M059J (cell line): ENCODE measurements around the gene TBPL2. TPM values are rescaled to one million over a fixed set of nuclear protein-coding genes. Genes with fewer than 3 reads are reported as not detected.
"Not testable (repeated sequence)": the region's sequence is repeated elsewhere in the genome, so short reads cannot be mapped to it uniquely, and the experiment has no call there.

ENCODE experiments used
- DNase-seq: peaks from one replicate; pipeline ENCODE4 v3.0.0-alpha.2; 2012; ENCODE audit warnings: low read depth
- total RNA-seq: library from RNA; depleted of rRNA; stranded (reverse); fragments of >200 nt; shearing (Covaris generic); gene quantifications from 2 replicates; pipeline ENCODE4 v1.2.3, GENCODE V29; 2014; rRNA removed

Gene TBPL2
- not detected in 2 replicates for total RNA-seq

DNA sequence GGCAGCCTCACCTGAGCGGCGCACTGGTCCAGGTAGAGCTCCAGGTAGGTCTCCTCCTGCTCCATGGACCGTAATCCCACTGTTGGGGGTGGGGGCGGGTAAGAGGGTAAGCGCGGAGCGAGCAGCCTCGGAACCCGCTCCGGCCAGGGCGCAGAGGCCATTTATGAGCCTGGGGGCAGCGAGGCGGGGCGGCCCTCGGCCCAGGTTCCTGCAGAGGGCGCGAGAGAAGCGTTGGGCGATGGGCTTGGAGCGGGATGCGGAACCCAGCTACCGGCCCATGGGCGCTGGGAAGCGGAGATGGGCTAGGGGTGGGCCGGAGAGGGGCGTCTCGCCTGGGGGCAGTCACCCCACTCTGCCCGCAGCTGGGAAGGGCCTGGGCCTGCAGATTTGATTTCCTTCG, at the start of gene TBPL2:
Gene TBPL2, minus strand, starts transcription at position 232 of the 400 bp plus-strand sequence. Its CDS starts 167 bp downstream, at position 65.
- no peak for DNase-seq

DNA sequence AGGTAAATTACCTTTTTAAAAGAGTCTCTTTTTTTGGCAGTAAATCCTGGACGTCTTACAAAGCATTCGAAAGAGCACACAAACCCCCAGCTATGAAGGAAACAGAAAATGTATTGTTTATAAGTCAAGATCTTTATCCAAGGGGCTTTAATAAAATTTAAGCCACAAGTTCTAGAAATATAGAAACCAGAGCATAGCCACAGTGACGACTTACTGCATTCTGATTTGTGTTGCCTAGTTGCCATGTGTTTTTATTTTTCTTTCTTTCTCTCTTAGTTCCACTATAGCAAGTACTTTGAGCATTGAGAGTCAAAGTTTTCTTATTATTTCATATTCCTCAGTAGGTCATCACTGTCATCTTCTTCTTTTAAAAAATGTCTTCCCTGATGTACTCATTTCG, 47.8 kb upstream of the TBPL2 start:
- peak; percentile 6 for DNase-seq

DNA sequence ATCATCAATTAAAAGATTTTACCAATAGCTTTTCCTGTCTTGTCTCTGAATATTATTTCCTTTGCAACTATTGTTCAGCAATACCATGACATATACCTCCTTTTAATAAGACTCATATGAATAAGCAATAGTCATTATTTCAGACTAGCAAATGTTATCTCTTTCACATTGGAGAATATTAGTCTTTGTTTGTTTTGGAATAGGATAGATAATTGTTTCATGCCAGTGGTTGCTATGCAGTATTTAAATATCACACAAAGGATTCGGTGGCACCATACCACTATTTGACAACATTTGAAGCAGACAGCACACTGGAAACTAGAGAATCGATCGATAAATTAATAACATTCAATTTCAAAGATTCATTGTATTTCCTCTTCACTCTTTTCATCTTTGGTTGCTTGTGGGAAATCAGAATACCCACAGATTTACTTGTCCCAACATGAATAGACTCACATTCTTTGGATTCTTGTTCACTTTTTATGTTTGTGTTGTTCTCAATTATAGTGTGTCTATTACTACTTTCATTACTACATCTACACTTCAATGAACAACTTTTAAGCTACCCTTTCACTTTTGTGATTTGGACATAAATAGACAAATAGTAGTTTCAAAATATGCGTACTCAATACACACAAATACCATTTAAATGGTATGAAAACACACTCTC, 42.7 kb upstream of the TBPL2 start:
- DNase-seq: no peak

DNA sequence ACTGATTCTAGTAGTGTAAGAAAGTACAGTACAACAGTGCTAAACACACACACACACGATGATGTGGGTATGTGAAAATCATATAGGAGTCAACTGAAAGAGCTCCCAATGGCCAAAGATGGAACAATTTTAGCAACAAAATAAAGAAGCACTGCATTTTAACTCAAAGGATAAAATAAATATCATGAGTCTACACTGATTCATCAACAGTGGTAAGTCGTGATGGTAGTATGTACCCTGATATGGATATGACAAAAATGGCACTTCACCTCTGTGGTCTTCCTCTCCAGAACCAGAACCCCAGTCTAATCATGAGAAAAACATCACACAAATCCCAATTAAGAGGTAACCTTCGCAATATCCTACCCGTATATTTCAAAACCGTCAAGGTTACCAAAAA, 41.4 kb upstream of the TBPL2 start:
- DNase-seq: no peak

DNA sequence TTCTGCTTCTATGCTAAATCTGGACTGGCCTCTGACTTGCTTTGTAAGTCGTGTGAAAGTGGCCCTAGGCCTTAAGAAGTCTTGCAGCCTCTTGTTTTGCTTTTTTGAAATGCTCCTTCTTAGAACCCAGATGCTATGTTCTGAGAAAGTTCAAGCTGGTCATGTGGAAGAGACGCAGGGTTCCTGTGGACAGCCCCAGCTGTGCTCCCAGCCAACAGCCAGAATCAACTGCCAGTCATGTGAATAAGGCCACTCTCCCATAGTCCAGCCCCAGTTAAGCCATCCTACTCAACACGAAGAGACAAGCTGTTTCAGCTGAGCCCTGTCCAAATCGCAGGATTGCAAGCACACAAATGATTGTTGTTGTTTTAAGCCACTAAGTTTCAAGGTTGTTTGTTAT, 37.3 kb upstream of the TBPL2 start:
- no peak for DNase-seq

DNA sequence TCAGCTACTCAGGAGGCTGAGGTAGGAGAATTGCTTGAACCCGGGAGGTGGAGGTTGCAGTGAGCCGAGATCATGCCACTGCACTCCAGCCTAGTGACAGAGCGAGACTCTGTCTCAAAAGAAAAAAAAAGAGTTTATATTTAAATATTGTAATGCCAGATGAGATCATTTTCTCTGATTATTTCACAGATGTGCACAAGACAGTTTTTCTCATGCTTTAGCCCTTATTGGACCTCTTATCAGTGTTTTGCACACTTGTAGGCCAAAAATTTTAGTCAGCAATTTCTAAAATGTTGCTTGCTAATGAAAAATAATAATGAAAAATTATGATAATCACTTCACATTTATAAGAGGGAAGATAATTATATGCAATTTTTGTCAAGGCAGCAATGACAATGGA, 36.0 kb upstream of the TBPL2 start:
- not testable (repeated sequence) for DNase-seq

DNA sequence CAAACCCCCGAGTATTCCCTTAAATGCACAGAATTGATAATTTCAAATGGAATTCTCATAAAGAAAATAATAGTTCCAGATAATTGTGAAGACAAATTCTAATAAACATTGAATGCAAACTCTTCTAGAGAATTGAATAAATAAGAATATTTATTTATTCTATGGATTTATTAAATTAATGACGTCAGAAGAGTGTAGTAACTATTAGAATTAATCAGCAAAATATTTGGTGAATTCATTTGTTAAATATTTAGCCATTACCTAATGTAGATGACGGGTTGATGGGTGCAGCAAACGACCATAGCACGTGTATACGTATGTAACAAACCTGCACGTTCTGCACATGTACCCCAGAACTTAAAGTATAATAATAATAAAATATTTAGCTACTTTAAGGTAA, 33.4 kb upstream of the TBPL2 start:
- DNase-seq: no peak

DNA sequence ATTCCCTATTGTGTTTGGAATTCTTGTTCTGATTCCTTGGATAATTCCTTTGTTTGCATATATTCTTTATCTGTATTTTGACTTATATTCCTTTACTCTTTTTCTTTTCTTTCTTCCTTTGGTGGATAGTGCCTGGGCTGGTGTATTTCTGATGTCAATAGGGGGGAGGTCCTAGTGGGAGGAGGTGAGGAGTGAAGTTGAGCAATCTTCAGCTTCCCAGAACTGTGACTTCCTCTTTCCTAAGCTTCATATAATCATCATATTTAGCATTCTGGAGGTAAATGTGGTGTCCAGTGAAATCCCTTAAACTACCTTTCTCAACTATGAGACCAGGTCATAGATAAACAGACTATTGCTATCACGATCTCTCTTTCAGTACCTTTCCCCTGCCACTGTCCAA, 29.6 kb upstream of the TBPL2 start:
- DNase-seq: no peak

DNA sequence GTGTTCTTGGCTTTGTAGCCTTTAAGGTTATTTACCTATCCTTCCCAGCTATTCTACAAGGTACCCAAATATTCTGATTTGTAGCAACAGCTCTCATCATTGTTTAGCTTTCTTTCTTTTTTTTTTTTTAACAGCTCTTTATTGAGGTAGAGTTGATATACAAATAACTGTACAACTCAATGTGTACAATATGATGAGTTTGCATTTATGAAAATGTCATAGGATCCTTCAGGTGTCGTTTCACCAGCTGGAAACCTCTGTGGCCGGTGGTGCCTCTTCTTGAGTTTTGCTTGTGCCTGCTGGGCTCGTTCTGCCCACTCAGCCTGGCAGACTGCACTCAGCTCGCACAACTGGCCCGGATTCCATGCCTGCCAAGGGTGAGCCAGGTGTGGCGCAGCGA, 26.9 kb upstream of the TBPL2 start:
- DNase-seq: no peak

DNA sequence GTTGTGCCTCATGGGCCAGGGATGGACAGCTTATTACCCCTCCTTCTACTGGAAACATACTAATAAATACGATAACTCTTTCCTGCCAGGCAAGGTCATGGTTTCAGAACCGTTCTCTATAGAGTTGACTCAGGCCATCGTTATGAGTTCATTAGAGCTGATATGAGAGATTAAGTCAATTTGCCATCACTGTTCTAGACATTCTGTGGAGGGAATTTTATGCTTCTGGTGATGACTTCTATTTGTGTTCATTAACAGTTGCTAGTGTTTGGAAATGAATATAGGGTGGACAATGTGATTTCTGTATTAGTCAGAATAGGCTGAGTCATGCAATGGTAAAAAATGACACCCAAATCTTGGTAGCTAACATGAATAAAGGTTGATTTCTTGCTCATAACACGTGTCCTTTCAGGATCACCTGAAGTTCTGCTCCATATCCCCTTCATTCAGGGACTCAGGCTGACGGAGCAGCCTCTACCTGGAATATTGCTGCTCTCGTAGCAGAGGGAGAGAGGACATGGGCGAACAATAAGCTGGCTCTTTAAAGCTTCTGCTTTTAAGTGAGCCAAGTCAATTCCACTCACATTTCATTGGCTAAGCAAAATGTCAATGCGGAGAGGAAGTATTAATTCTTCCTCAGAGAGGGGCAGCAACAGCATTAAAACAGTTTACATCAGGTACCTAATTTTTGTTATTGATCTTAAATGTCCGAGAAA, 18.5 kb upstream of the TBPL2 start:
- DNase-seq: peak; percentile 71

DNA sequence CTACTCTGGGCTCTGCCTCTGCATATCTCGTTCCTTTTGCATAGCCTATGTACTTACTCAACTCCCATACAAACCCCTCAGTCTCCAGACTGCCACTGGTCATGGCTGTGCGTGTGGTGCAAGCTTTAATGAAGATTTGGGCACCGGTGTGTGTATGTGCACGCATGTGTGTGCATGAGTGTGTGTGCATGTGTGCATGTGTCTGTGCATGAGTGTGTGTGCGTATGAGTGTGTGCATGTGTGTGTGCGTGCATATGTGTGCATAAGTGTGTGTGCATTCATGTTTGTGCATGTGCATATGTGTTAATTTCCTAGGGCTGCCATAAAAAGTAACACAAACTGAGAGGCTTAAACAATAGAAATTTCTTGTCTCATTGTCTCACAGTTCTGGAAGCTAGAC, 17.1 kb upstream of the TBPL2 start:
- no peak for DNase-seq

DNA sequence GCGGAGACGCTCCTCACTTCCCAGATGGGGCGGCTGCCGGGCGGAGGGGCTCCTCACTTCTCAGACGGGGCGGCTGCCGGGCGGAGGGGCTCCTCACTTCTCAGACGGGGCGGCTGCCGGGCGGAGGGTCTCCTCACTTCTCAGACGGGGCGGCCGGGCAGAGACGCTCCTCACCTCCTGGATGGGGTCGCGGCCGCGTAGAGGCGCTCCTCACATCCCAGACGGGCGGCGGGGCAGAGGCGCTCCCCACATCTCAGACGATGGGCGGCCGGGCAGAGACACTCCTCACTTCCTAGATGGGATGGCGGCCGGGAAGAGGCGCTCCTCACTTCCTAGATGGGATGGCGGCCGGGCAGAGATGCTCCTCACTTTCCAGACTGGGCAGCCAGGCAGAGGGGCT, 16.0 kb upstream of the TBPL2 start:
- not testable (repeated sequence) for DNase-seq

DNA sequence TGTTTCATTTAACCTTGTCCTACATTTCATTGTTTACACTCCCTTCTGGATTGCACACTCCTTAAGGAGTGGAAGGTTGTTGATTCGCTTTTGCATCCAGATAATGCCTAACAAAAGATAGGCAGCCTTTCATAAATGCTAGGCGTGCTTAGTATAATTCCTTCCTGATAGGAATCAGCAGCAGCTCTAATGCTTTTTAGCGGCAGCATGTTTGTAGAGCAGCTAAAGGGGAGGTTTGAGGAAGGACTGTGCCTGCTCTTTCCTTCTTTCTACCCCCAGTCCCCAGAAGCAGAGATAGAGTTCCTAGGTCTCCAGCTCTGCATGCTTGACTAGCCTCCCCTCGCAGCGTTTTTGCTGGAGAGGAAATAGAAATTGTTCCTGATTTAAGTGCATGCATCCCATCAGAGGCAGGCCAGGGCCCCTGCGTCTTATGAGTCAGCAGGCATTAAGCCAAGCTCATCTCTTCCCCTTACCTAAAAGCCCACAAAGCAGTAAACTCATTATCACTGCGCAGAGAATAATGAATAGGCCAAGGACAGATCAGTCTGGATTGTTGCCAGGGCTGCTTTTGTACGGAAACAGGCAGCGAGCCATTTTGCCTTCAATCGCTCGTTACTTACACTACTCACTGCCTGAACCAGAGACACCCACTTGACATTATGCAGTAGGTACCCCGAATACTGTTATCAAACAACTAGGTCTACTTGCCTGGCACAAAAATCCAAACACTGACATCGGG, 14.0 kb upstream of the TBPL2 start:
- peak; percentile 94 for DNase-seq

DNA sequence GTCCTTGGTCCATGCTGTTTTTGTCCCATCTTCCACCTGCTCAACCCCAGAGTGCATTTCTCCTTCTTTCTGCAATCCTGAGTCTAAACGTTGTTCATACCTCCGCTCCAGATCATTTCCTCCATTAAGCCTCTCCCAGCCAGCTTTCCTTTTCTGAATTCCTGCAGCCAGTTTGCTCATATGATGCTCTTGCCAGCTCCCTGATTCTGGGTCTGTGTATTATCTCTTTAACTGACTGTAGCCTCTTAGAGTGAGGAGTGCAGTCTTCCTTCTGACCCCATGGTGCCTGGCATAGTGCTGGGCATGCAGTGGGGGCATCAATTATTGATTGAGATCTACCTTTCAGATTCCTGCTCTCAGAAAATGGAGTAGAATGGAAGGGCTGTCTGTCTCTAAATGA, 11.5 kb upstream of the TBPL2 start:
- DNase-seq: no peak

DNA sequence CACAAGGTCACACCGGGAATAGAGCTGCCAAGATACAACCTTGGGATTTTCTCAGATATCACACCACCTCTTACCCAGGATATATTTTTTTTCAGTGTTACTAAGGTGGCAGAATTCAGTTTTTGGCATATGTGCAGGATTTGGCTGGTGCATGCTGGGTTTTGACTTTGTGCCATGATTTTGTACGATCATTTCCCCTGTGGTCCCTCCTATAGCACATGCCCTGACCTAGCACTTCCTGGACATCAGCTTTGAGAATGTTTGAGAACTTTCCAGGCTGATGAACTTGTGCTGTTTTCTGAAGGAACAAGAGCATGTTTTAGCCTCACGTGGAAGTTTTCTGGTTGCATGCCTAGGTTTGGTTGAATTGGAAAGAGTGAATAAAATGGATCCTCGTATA, 11.0 kb upstream of the TBPL2 start:
- peak; percentile 42 for DNase-seq

DNA sequence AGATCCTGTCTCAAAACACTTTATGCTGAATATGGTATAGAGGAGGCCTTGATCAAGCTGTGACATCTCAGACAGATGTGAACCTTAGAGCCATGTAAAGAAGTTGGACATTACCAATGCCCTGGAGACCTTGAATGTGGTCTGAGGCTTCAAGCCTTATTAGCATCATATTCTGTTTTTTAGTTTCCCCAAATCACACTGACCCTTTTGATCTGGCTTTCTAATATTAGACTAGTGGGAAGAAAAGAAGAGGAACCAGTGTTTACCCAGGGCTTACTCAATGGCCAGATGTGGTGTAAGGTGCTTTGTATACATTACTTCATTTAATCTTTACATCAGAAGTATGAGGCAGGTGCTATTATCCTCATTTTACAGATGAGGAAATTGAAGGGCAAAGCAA, 10.6 kb upstream of the TBPL2 start:
- DNase-seq: no peak

DNA sequence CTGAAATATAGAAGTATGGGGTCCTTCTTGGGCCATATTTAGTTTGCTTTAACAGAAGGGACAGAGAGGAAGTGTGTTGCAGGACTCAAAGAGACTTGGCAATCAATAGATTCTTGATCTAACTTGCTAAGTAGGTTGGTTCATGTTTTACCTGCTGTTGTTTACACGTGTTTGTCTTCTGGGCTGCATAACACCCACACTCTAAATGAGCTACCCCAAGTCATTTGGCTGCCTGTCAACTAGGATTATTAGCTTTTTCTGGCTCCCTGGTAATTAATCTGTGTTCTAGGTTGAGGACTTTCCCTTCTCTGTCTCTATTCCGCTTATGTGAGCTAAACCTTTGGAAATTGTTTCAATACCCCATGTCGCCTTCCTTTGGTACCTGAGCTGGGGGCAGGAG, 10.1 kb upstream of the TBPL2 start:
- DNase-seq: no peak

DNA sequence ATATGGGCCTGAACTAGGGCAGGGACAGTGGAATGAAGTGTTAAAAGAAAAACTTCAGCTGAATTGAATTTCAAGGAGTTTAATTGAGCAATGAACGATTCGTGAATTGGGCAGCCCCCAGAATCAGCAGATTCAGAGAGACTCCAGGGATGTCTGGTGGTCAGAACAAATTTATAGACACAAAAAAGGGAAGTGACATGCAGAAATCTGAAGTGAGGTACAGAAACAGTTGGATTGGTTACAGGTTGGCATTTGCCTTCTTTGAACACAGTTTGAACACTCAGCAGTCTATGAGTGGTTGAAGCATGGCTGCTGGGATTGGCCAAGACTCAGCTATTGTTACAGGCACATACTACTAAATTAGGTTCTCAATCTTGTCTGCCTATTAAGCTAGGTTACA, 9.7 kb upstream of the TBPL2 start:
- no peak for DNase-seq

DNA sequence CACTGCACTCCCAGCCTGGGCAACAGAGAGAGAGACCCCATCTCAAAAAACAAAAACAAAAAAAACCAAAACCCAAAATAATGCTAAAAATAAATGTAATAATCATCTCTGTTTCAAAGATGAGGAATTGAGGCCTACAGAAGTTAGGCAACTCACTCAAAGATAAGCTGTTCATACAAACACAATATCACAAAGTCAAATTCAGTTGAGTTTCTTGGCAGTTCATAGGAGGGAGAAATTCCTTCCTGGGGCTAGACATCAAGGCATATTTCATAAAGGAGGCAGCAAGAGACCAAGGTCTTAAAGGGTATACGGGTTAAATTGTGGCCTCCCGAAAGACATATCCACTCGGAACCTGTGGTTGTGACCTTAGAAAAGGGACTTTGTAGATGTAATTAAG, 8.7 kb upstream of the TBPL2 start:
- DNase-seq: no peak

DNA sequence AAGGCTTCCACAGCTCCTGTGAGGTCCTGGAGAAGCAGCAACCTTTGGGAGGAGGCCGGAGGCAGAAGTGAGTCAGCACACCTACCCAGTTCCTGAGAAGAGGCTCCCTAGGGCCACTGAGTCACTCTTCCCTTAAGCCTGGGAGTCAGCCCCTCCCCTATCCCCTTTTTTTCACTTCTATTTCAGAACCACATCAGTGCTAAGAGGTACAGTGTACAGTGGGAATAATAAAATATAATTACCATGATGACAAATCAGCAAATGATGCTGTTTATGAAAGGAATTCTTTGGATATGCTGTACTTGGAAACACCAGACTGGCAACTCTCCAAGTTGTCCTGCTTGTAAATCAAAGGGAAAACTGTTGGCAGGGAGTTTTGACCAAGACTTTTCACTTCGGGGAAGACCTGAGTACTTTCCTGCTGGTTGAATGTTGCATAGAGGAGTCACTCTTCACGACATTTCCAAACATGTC, 7.8 kb upstream of the TBPL2 start:
- peak; percentile 99 for DNase-seq

DNA sequence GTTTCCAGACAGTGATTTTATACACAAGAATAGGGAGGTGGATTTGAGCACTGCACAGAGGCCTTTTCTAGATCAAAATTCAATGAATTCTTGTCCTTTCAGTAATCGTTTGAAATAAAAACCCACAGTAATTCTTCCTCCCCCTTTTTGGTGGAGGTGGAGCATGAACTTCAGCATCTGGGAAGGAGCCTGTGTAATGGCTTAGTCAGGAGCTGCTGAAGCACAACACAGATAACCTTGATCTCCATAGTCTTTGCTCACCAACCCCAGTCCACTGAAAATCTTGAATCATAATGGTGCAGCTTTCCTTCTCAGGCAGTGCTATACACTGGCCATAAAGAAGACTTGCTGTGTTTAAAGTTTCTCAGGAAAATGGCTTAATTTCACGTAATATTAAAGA, 6.4 kb upstream of the TBPL2 start:
- DNase-seq: peak; percentile 85

DNA sequence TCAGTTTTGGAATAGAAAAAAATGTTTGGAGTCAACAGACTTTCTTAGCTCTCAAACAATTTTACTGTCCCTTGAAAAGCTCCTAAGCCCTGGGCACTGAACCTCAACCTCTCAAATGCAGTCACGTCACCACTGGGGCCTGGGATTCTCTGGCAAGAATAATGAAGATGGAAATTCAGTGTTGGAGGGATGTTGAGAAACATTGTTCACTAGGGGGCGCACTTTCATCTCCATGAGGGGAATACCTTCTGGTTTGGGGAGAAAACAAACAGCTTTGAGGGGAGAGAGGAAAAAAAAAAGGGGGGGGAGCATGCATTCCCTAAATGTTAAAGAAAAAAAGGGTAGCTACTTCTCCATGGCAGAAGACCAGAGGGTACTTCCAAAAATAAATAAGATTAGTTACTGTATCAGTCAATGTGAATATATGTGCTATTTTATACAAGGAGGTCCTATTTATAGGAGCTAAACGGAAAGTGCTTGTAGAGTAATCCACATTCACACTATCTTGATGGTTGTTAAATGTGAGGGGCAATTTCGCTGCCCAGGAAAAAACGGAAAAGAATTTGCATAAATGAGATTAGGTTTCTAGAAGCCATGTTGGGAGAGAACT, 5.8 kb upstream of the TBPL2 start:
- peak; percentile 83 for DNase-seq
